Mononuclear cell (primary cell): ENCODE data around the gene TIAM1. TPM values are rescaled to one million over a fixed set of nuclear protein-coding genes. Genes with fewer than 3 reads are reported as not detected.

Experiments used
- H3K27me3 ChIP-seq: 2 replicates; pipeline ENCODE4 v1.6.0; 2011; ENCODE audit warnings: low read length, control low read depth; ENCODE audit not compliant: insufficient read depth
- H3K4me1 ChIP-seq: 2 replicates; pipeline ENCODE4 v1.5.1; 2011; ENCODE audit warnings: mild to moderate bottlenecking, low read length, control low read depth; ENCODE audit not compliant: insufficient read depth
- H3K4me3 ChIP-seq: 2 replicates; pipeline ENCODE4 v1.5.1; 2011; ENCODE audit warnings: mild to moderate bottlenecking, low read length, moderate library complexity
- H3K9me3 ChIP-seq: 2 replicates; pipeline ENCODE4 v1.5.1; 2011; ENCODE audit warnings: low read depth, mild to moderate bottlenecking, control low read depth, low read length
- total RNA-seq: library from RNA; depleted of rRNA; stranded (reverse); fragments of >200 nt; gene quantifications from one replicate; pipeline ENCODE4 v1.2.3, GENCODE V29; 2012

TIAM1 gene
- total RNA-seq, 1 donor: 40.0 TPM

DNA sequence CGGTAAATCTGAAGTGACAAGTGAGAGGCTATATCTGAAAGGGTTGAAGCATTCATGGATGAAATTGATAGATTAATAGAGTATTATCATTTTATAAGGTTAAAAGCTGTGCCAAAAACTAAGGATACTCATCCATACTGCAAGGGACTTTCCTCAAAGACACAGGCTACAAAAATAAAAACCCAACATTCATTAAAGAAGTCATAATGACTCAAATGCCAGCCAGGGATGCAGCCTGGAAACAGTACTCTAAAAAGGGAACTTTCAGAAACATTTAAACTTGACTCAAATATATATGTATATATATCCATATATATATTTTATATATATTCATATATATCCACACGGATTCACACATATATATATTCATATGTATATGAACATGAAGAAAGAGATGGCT lies 1.1 kb upstream of the TIAM1 start:
- H3K4me3 ChIP-seq: no peak overlapping the region
- H3K27me3 ChIP-seq: peaks cover 25% of the 10 kb centered on the region
- H3K9me3 ChIP-seq: no peaks in the 10 kb centered on the region
- peaks cover 43% of the 10 kb centered on the region for H3K4me1 ChIP-seq

DNA sequence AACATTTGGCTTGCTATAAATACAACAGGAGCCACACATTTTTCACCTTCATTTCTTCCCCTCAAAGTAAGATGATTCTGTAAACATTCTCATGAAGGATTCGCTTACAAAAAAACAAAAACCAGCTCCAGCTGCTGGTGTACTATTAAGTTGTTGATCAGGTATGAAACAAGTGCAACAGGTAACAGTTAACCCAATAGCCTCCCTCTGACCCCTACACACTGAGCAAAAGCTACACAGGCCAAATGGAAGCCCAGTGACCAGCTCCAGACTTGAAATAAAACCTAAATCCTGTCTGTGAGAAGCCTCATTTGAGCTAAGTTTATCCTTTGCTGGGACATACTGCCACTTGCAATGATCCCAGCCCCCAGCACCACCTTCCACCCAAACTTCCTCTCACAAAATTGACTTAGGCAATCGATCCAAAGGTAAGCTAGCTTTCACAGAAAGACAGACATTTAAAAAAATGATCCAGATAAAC lies 991 bp downstream of the TIAM1 start:
- Histone ChIP-seq H3K4me1 (peaks cover 55% of the 10 kb centered on the region), H3K27me3 (peaks cover 25% of the 10 kb centered on the region), H3K4me3 (peak overlapping the region; percentile 52), H3K9me3 (no peaks in the 10 kb centered on the region)

DNA sequence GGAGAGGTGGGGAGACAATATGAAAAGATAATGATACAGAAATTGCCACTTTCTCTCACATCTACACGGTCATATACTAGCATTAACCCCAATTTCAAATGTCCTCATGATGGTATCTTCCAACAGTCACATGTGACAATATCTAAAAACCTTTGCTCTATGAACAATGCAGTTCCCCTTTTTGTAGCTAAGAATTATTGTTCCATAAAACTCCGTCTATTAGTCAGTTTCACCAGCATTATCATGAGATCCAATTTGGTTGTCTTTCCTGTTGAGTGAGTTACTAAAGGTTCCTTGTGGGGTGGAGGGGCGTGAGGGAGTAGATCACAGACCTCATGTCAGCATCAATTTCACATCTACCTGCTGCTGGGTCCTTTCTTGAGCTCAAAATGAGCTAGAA lies 1.7 kb downstream of the TIAM1 start:
- peak overlapping the region; percentile 52 for H3K4me3 ChIP-seq
- H3K4me1 ChIP-seq: peaks cover 55% of the 10 kb centered on the region
- peaks cover 25% of the 10 kb centered on the region for H3K27me3 ChIP-seq
- no peaks in the 10 kb centered on the region for H3K9me3 ChIP-seq

DNA sequence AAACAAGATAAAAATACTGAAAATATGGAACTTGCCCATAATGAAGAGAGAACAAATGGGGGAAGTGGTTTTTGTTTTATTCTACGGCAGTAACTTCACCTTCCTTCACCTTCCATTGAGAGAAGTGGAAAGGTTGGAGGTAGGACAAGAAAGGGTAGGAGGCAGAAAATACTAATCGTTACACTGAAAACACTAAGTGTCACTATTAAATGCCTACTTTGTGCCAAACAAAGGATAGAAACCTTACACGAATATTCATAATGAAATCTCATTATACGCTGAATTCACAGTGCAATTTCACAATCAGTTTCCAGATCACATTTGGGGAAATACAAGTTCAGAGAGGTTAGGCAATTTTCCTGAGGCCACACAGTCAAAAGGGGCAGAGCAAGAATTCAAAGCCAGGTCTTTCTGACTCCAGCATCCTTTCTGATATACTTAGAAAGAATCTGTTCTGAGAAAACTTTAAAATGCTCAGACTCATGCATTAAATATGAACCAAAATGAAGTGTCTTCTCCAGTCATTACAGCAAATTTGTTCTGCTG lies 3.0 kb downstream of the TIAM1 start:
- Histone ChIP-seq H3K9me3 (no peaks in the 10 kb centered on the region), H3K4me1 (peaks cover 55% of the 10 kb centered on the region), H3K27me3 (peaks cover 25% of the 10 kb centered on the region), H3K4me3 (no peak overlapping the region)

DNA sequence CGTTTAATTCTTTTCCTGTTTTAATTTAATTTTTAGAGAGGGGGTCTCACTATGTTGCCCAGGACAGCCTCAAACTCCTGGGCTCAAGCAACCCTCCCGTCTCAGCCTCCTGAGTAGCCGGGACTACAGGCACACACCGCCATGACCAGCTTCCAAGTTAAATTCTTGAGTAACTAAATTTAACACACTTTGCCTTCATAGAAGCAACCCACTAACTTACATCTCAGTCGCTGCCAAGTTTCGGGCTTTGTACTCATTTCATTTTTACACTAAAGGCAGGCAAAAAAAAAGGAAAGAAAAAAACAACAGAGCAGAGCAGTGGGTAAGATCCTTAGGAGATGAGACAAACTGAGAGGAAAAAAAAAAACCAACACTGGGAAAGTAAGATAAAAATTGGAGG lies 3.5 kb downstream of the TIAM1 start:
- H3K4me1 ChIP-seq: peaks cover 55% of the 10 kb centered on the region
- H3K4me3 ChIP-seq: no peak overlapping the region
- H3K9me3 ChIP-seq: no peaks in the 10 kb centered on the region
- peaks cover 25% of the 10 kb centered on the region for H3K27me3 ChIP-seq

DNA sequence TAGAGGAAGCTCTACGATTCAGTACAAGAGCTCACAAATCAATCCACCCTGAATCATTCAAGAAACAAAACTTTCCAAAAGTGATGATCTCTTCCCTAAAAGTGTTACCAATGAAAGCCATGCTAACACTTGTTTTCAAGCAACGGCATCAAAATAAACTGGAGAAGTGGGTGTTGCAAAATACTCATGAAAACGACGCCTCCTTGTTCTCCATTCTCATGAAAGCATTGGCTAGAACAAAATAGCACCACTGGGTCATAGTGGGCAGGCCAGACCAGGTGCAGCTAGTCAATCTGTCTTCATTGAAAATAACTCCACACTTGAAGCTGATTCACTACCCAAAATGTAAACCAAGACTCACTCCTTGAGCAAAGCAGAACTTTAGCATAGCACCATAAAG lies 4.3 kb downstream of the TIAM1 start:
- Histone ChIP-seq H3K9me3 (no peaks in the 10 kb centered on the region), H3K4me1 (peaks cover 55% of the 10 kb centered on the region), H3K27me3 (peaks cover 25% of the 10 kb centered on the region), H3K4me3 (no peak overlapping the region)

DNA sequence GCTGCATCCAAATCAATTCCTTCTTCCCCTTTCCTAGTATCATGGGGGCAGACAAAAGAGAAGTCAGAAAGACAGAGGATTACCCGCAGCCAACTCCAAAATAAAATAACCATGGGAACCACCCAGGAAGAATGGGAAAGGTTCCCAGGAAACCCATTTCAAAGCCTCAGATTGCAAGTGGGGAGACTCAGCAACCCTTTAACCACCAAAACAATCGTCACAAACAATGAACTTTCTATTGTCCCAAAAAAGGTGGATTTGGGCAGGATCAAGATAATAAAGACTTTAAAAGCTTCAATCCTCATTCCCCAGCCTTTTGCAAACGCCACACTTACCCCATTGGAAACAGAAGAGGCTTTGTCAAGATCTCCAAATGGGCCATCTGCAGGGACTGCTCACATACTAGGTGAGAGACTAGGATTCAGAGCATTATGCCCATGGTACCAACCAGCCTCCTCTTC lies 5.1 kb downstream of the TIAM1 start:
- Histone ChIP-seq H3K4me1 (peaks cover 49% of the 10 kb centered on the region), H3K4me3 (no peak overlapping the region), H3K27me3 (peaks cover 19% of the 10 kb centered on the region), H3K9me3 (no peaks in the 10 kb centered on the region)

DNA sequence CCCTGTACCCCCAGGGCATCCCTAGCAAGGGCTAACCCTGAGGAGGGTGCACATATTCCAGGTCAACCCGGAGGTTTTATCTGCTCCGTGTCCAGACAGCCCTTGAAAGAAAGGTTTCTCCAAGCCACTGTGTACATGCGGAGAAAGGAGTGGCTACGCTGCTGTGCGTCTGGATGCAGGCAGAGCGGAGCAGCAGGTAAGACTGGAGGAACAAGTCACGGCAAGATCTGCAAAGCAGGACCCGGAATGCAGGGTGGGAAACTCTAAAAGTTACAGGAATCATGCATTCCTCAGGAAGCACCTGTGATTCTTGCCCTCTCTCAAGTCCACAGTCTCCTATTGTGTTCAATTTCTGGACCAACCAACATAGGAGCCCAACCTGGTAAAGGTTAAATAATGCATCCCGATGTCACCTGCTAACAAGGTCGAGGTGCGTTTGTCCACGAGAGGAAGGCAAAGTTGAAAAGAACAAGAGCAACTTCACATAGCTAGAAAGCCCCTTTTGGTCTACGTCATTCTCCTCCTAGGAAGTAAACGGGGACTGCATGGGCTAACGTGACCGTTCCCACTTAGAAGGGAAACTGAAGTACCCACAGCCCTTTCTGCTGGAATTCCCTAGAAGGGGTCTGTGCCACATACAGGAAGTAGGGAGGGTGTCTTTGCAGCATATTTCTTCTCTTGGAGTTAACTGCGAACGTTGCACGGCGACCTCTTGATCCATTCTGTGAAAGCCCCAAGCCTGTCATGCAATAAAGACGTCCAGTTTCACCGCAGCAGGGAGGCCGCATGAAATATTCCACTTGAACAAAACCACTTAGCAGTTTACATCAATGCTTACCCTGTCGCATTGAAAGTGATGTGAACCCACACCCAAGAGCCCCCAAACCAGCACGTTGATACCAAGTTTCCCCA lies 5.8 kb downstream of the TIAM1 start:
- Histone ChIP-seq H3K4me3 (no peak overlapping the region), H3K9me3 (no peaks in the 10 kb centered on the region), H3K4me1 (peaks cover 42% of the 10 kb centered on the region), H3K27me3 (peaks cover 12% of the 10 kb centered on the region)

DNA sequence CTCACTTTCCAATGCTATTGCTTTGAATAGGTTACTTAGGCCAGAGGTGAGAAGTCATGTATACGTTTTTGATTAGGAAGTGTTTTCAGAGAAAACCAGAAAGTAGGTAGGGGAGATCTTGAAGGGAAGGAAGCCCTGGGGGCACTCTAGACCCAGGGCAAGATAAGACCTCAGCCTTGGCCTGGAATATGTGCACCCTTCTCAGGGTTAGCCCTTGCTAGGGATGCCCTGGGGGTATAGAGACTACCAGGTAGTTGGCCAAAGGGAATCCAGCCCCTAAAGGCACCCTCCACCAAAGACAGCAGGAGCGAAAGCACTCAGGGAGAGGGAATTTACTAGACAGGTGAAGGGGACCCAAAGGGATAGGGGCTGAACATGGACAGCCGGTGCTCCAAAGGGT lies 7.0 kb downstream of the TIAM1 start:
- H3K4me1 ChIP-seq: peaks cover 31% of the 10 kb centered on the region
- H3K9me3 ChIP-seq: no peaks in the 10 kb centered on the region
- no peak overlapping the region for H3K4me3 ChIP-seq
- H3K27me3 ChIP-seq: peaks cover under 1% of the 10 kb centered on the region

DNA sequence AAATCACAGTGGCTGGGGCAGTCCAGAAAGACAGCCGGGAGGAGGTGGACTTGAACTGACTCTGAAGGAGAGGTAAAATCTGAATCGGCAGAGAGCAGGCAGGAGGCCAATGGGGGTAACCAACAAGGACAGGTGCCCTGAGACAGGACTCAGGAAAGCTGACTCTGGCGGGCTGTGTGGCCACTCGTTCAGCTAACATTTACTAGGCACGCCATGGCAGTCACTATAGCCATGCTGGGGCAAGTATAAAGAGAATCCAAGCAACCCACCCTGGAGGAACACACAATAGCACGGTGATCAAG lies 7.4 kb downstream of the TIAM1 start:
- Histone ChIP-seq H3K4me1 (peaks cover 28% of the 10 kb centered on the region), H3K9me3 (no peaks in the 10 kb centered on the region), H3K4me3 (no peak overlapping the region), H3K27me3 (no peaks in the 10 kb centered on the region)

DNA sequence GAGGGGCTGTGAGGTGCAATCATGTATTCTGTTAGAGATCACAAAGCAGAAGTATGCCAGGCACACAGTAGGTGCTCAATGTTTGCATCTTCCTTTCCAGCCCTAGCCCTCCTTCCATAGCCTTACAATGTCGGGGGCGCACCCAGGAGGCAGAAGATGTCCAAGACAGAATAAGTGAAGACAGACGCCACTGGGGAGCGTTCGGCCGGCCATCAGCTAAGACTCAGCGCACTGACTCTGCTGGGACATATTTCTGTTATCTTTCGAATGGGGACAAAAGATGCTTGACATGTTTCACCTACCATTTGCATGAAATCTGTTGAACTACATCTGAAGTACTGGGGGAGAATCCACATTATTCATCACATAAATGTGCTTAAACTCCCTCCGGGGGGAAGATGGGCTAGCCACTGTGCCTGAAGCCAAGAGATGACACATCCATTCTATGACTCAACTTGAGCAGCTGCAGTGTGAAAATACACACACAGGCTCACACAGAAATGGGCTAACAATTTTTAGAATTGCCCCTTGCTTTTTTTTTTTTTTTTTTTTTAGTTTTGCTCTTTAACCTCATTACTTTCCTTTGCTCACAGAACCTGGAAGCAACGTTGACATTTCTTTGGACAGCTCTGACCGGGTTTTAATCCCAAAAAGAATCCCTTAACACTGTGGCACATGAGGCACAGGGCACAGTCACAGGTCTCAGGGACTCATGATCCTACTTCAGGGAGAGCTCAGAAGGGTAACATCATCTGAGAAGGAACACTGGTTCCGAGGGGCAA lies 7.9 kb downstream of the TIAM1 start:
- peaks cover 23% of the 10 kb centered on the region for H3K4me1 ChIP-seq
- no peak overlapping the region for H3K4me3 ChIP-seq
- H3K27me3 ChIP-seq: no peaks in the 10 kb centered on the region
- H3K9me3 ChIP-seq: no peaks in the 10 kb centered on the region

DNA sequence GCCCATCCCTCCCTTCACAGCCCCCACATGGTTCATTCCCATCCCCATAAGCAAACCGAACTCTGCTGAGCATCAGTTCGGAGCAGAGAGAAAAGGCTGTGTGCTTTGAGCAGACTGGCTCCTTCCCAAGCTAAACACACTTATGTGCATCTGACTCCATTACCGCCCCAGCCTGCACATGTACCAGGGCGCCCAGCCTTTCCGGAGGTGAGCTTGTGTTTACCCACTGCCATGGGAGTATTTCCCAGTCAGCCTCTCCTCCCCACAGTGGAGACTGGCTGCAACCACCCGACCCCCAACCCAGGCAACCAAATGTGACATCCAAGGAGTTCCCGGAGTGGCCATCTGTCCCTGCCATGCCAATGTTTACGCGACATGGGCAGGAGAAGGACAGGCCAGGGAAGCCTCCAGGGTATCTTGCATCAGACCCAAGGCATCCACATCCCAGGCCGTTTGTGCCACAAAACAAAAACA lies 9.4 kb downstream of the TIAM1 start:
- Histone ChIP-seq H3K4me3 (no peak overlapping the region), H3K9me3 (no peaks in the 10 kb centered on the region), H3K27me3 (no peaks in the 10 kb centered on the region), H3K4me1 (peaks cover 8% of the 10 kb centered on the region)

DNA sequence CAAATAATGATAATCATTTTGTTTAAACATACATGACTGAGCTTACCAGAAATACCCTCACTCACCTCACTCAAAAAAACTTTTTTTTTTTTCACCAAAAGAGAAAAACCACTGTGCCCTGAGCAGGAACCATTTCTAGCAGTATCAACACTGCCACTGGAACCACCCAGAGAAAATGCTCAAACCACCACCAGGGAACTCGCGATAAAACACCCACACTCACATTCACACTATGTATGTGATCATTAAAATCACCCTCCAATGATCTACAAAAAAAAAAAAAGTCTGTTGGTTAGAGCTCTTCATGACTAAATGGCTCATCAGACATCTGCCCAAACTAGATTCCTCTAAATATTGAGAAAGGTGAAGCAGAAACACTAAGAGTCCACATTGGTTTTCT lies 11.5 kb downstream of the TIAM1 start:
- Histone ChIP-seq H3K4me1 (no peaks in the 10 kb centered on the region), H3K27me3 (no peaks in the 10 kb centered on the region), H3K4me3 (no peak overlapping the region), H3K9me3 (no peaks in the 10 kb centered on the region)

DNA sequence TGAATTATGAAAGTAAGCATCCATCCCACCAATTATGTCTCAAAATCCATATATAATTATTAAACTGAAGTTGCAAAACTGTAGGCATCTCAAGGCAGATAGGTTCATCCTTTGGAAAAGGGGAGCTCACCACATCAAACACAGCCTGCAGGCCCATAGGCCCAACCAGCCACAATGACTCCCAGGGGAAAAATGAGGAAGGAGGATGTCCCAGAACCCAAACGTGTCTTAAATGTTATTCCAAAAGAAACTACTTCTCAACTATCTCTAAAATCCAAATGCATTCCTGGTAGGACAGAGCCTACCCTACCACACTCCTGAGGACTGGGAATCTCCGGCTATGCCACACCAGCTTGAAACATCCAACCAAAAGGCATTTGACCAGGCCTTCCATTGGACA lies 12.8 kb downstream of the TIAM1 start:
- Histone ChIP-seq H3K9me3 (no peaks in the 10 kb centered on the region), H3K27me3 (no peaks in the 10 kb centered on the region), H3K4me1 (peaks cover 12% of the 10 kb centered on the region), H3K4me3 (no peak overlapping the region)

DNA sequence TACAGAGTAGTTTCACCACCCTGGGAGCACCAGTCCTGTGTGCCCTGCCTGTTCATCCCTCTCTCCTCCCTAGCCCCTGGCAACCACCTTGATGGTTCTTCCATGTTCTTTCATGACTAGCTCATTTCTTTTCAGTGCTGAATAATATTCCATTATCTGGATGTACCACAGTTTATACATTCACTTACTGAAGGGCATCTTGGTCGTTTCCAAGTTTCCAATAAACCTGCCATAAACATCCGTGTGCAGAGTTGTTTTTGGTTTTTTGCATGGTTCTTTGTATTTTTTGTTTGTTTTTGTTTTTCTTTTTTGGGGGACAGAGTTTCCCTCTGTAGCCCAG lies 13.9 kb downstream of the TIAM1 start:
- Histone ChIP-seq H3K9me3 (no peaks in the 10 kb centered on the region), H3K27me3 (no peaks in the 10 kb centered on the region), H3K4me1 (peaks cover 15% of the 10 kb centered on the region), H3K4me3 (no peak overlapping the region)
